ENCODE data around the gene ZNF738.

The ZNF738 gene

GRCh38 chr19:21402303-21402985 is 43.6 kb downstream of the ZNF738 start:
- Histone ChIP-seq H3K36me3 (ENCODE audit: control insufficient read depth in 2 of 2, insufficient read depth in 2 of 2, low read length in 2 of 2) (peaks cover 23 to 25% of the 10 kb centered on the region in 2 donors), H3K27me3 (ENCODE audit: control insufficient read depth in 2 of 2, insufficient read depth in 2 of 2, low read length in 2 of 2) (no peaks in the 10 kb centered on the region), H3K4me1 (ENCODE audit: control insufficient read depth in 2 of 2, insufficient read depth in 2 of 2, low read length in 2 of 2) (peaks cover 0 to 7% of the 10 kb centered on the region in 2 donors)

GRCh38 chr19:21410166-21410565 is 51.4 kb downstream of the ZNF738 start:
- Histone ChIP-seq H3K36me3 (ENCODE audit: control insufficient read depth in 2 of 2, insufficient read depth in 2 of 2, low read length in 2 of 2) (peaks cover 41 to 43% of the 10 kb centered on the region in 2 donors), H3K27me3 (ENCODE audit: control insufficient read depth in 2 of 2, insufficient read depth in 2 of 2, low read length in 2 of 2) (no peaks in the 10 kb centered on the region), H3K9me3 (ENCODE audit: control insufficient read depth in 2 of 2, low read length in 2 of 2) (peaks cover 12 to 15% of the 10 kb centered on the region in 2 donors), H3K9ac (ENCODE audit: low read depth in 1 of 2, low read length in 2 of 2) (no peak overlapping the region), H3K4me3 (ENCODE audit: low read length in 2 of 2) (no peak overlapping the region), H3K27ac (ENCODE audit: low read depth in 2 of 2, low read length in 2 of 2) (no peak overlapping the region), H3K4me1 (ENCODE audit: control insufficient read depth in 2 of 2, insufficient read depth in 2 of 2, low read length in 2 of 2) (no peaks in the 10 kb centered on the region)

More at GRCh38 chr19:21402303-21402985, 43.6 kb downstream of the ZNF738 start:
- H3K9me3 ChIP-seq (ENCODE audit: control insufficient read depth in 2 of 2, low read length in 2 of 2): peaks cover 0 to 7% of the 10 kb centered on the region in 2 donors
- no peak overlapping the region for H3K27ac ChIP-seq (ENCODE audit: low read depth in 2 of 2, low read length in 2 of 2)
- no peak overlapping the region for H3K4me3 ChIP-seq (ENCODE audit: low read length in 2 of 2)
- H3K9ac ChIP-seq (ENCODE audit: low read depth in 1 of 2, low read length in 2 of 2): no peak overlapping the region

GRCh38 chr19:21422244-21422643 is 63.4 kb downstream of the ZNF738 start:
- H3K4me1 ChIP-seq (ENCODE audit: control insufficient read depth in 2 of 2, insufficient read depth in 2 of 2, low read length in 2 of 2): no peaks in the 10 kb centered on the region
- H3K9ac ChIP-seq (ENCODE audit: low read depth in 1 of 2, low read length in 2 of 2): no peak overlapping the region
- H3K9me3 ChIP-seq (ENCODE audit: control insufficient read depth in 2 of 2, low read length in 2 of 2): peaks cover 36 to 41% of the 10 kb centered on the region in 2 donors
- peaks cover 0 to 18% of the 10 kb centered on the region in 2 donors for H3K36me3 ChIP-seq (ENCODE audit: control insufficient read depth in 2 of 2, insufficient read depth in 2 of 2, low read length in 2 of 2)
- H3K4me3 ChIP-seq (ENCODE audit: low read length in 2 of 2): no peak overlapping the region
- no peak overlapping the region for H3K27ac ChIP-seq (ENCODE audit: low read depth in 2 of 2, low read length in 2 of 2)
- H3K27me3 ChIP-seq (ENCODE audit: control insufficient read depth in 2 of 2, insufficient read depth in 2 of 2, low read length in 2 of 2): no peaks in the 10 kb centered on the region

GRCh38 chr19:21423057-21424041 is 64.5 kb downstream of the ZNF738 start:
- Histone ChIP-seq H3K4me1 (ENCODE audit: control insufficient read depth in 2 of 2, insufficient read depth in 2 of 2, low read length in 2 of 2) (no peaks in the 10 kb centered on the region), H3K27ac (ENCODE audit: low read depth in 2 of 2, low read length in 2 of 2) (no peak overlapping the region), H3K27me3 (ENCODE audit: control insufficient read depth in 2 of 2, insufficient read depth in 2 of 2, low read length in 2 of 2) (no peaks in the 10 kb centered on the region), H3K36me3 (ENCODE audit: control insufficient read depth in 2 of 2, insufficient read depth in 2 of 2, low read length in 2 of 2) (peaks cover 0 to 12% of the 10 kb centered on the region in 2 donors), H3K9me3 (ENCODE audit: control insufficient read depth in 2 of 2, low read length in 2 of 2) (peaks cover 38% of the 10 kb centered on the region in 2 donors), H3K4me3 (ENCODE audit: low read length in 2 of 2) (no peak overlapping the region), H3K9ac (ENCODE audit: low read depth in 1 of 2, low read length in 2 of 2) (no peak overlapping the region)
